HepG2 (cell line): ENCODE results near the gene CTNNBL1. TPM values are rescaled to one million over a fixed set of nuclear protein-coding genes. Genes with fewer than 3 reads are reported as not detected.
"Not testable (repeated sequence)": the region's sequence is repeated elsewhere in the genome, so short reads cannot be mapped to it uniquely, and the experiment has no call there.

Source experiments
- ATAC-seq: fragments of 200-7000 bp; cut with Tn5 transposase; 3 replicates; pipeline ENCODE4 v1.9.1; 2020; ENCODE audit warnings: mild to moderate bottlenecking, moderate library complexity
- BruUV-seq: library from RNA; stranded (reverse); fragments of 400-500 nt; replicated peaks from 2 replicates; lab custom pipeline; 2021; lab: Mats Ljungman, UMichigan
- CTCF ChIA-PET: fragments of 300-600 bp; formaldehyde crosslinking; extraction: SDS; loops from one replicate; lab custom pipeline; 2021; ENCODE audit warnings: low total read pairs, inconsistent platforms, low intra/inter-chr PET ratio; lab: Yijun Ruan, JAX
- POLR2A ChIA-PET: fragments of 350-600 bp; sonication (Branson Sonifier 250); formaldehyde crosslinking; loops from one replicate; lab custom pipeline; 2020; ENCODE audit warnings: antibody characterized with exemption, inconsistent platforms; lab: Yijun Ruan, JAX
- DNase-seq: peaks from one replicate; pipeline ENCODE4 v3.0.0-alpha.2; 2015; ENCODE audit warnings: low spot score
- FAIRE-seq: peaks from 3 replicates; lab custom pipeline; 2011; peaks lifted over from hg19 to GRCh38; lab: Jason Lieb, UNC
- H2AFZ ChIP-seq: one replicate; pipeline ENCODE4 v1.6.1; 2011; ENCODE audit warnings: low read length, inconsistent platforms
- H3K27ac ChIP-seq: fragments of 300-600 bp; 3 replicates; pipeline ENCODE4 v1.8.0; 2011; ENCODE audit warnings: mixed run types, mild to moderate bottlenecking, mixed read lengths, low read length, inconsistent platforms; ENCODE audit not compliant: insufficient read depth; ENCODE audit errors: extremely low read length
- H3K27me3 ChIP-seq, 2 experiments: fragments of 200-600 bp in 1 of 2; 2 replicates in 1 of 2; 3 replicates in 1 of 2; pipeline versions ENCODE4 v1.6.0 to v1.8.0; 2011; ENCODE audit warnings: low read length in 2 of 2, mild to moderate bottlenecking in 2 of 2, moderate library complexity in 2 of 2, inconsistent platforms in 1 of 2; ENCODE audit not compliant: insufficient read depth in 2 of 2, control insufficient read depth in 1 of 2
- H3K36me3 ChIP-seq, 2 experiments: fragments of 200-600 bp in 1 of 2; replicated peaks in 1 of 2; 2 replicates in 1 of 2; 3 replicates in 1 of 2; pipeline versions ENCODE4 v1.5.1 to v1.8.0; 2011; ENCODE audit warnings: low read length in 2 of 2, inconsistent platforms in 1 of 2; ENCODE audit not compliant: insufficient read depth in 2 of 2, control insufficient read depth in 1 of 2
- H3K4me1 ChIP-seq: 2 replicates; pipeline ENCODE4 v1.5.1; 2012; ENCODE audit warnings: low read length, inconsistent platforms; ENCODE audit not compliant: insufficient read depth
- H3K4me2 ChIP-seq: 2 replicates; pipeline ENCODE4 v1.6.0; 2011; ENCODE audit warnings: low read depth, low read length, inconsistent platforms
- H3K4me3 ChIP-seq, 3 experiments: fragments of 200-600 bp in 1 of 3; sonication (generic), shearing (Covaris generic) in 1 of 3; replicated peaks in 1 of 3; 2 replicates each; pipeline ENCODE4 v1.5.1; 2011 to 2016; ENCODE audit warnings: low read length in 3 of 3, inconsistent platforms in 2 of 3, low read depth in 2 of 3, mild to moderate bottlenecking in 2 of 3, control low read depth in 1 of 3, mixed read lengths in 1 of 3; ENCODE audit not compliant: insufficient read depth in 1 of 3
- H3K79me2 ChIP-seq: one replicate; pipeline ENCODE4 v1.6.1; 2011; ENCODE audit warnings: low read length, inconsistent platforms; ENCODE audit not compliant: insufficient read depth
- H3K9ac ChIP-seq: 2 replicates; pipeline ENCODE4 v1.6.0; 2011; ENCODE audit warnings: mild to moderate bottlenecking, low read depth, low read length, inconsistent platforms; ENCODE audit not compliant: insufficient read depth
- H3K9me3 ChIP-seq: 2 replicates; pipeline ENCODE4 v1.5.1; 2012; ENCODE audit warnings: mild to moderate bottlenecking, low read length
- H4K20me1 ChIP-seq: 2 replicates; pipeline ENCODE4 v1.6.0; 2011; ENCODE audit warnings: inconsistent platforms, mild to moderate bottlenecking, low read length, moderate library complexity; ENCODE audit not compliant: insufficient read depth
- BATF2 ChIP-seq: sonication (generic); formaldehyde crosslinking; IDR thresholded peaks from 2 replicates; pipeline ENCODE4 v1.8.0; 2022; ENCODE audit warnings: mild to moderate bottlenecking, missing genetic modification reagents, moderate library complexity
- MIER2 ChIP-seq: IDR thresholded peaks from 2 replicates; pipeline ENCODE4 v1.6.1; 2016; ENCODE audit warnings: missing biosample characterization, missing genetic modification reagents
- MXI1 ChIP-seq: IDR thresholded peaks from 3 replicates; pipeline ENCODE4 v1.6.1; 2012; ENCODE audit warnings: low read depth, low read length, inconsistent platforms, borderline replicate concordance
- MYC ChIP-seq: sonication (generic); formaldehyde crosslinking; IDR thresholded peaks from 2 replicates; pipeline ENCODE4 v1.9.0; 2021; ENCODE audit warnings: missing genetic modification reagents, borderline replicate concordance
- NFIB ChIP-seq: sonication (generic); formaldehyde crosslinking; IDR thresholded peaks from 2 replicates; pipeline ENCODE4 v1.9.0; 2021; ENCODE audit warnings: missing genetic modification reagents, mild to moderate bottlenecking, borderline replicate concordance
- REST ChIP-seq, 2 experiments: IDR thresholded peaks; 2 replicates each; pipeline ENCODE4 v1.6.1; 2011 to 2012; ENCODE audit warnings: low read length in 2 of 2, borderline replicate concordance in 1 of 2, low read depth in 1 of 2, mild to moderate bottlenecking in 1 of 2, moderate library complexity in 1 of 2
- SALL1 ChIP-seq: sonication (generic); formaldehyde crosslinking; IDR thresholded peaks from 2 replicates; pipeline ENCODE4 v1.8.0; 2022; ENCODE audit warnings: mild to moderate bottlenecking, missing genetic modification reagents
- ZNF143 ChIP-seq: sonication (generic); formaldehyde crosslinking; IDR thresholded peaks from 2 replicates; pipeline ENCODE4 v1.4.0; 2020; ENCODE audit warnings: missing genetic modification reagents
- ZNF546 ChIP-seq: sonication (generic); formaldehyde crosslinking; conservative IDR thresholded peaks from 2 replicates; pipeline ENCODE4 v1.8.1; 2023; ENCODE audit warnings: mild to moderate bottlenecking, missing genetic modification reagents
- WGBS: methylation state at CpG from one replicate; pipeline ENCODE4 v1.1.6; 2017; ENCODE audit warnings: low lambda C conversion rate; 5-methylcytosine and 5-hydroxymethylcytosine counted together
- in situ Hi-C: cut with HindIII; loops from 2 replicates; pipeline ENCODE4 v1.10.0; 2017; ENCODE audit warnings: low pct_unique_long_range_greater_than_20kb; ENCODE audit not compliant: extremely low pct_ligation_motif_present
- intact Hi-C: fragments of 100-400 bp; cut with micrococcal nuclease; formaldehyde crosslinking; loops from one replicate; pipeline ENCODE4 v1.10.0; 2022; ENCODE audit not compliant: unreplicated experiment
- polyA plus RNA-seq, 8 experiments: library from polyadenylated mRNA; depleted of rRNA in 3 of 8; stranded (reverse) in 7 of 8; unstranded in 1 of 8; fragments of >200 nt; fragmentation: Illumina TruSeq in 4 of 8; extraction: Trizol in 4 of 8; gene quantifications; 2 replicates each; pipeline versions ENCODE4 v1.2.1 to v1.2.3, GENCODE V29; 2011 to 2016; ENCODE audit warnings: low read depth in 4 of 8, missing spikeins in 1 of 8, mixed read lengths in 1 of 8; ENCODE audit not compliant: insufficient read depth in 1 of 8
- total RNA-seq, 5 experiments: library from RNA; depleted of rRNA; stranded (reverse); fragments of >200 nt; fragmentation: Illumina TruSeq; extraction: Trizol; gene quantifications; 2 replicates each; pipeline ENCODE4 v1.2.3, GENCODE V29; 2016; ENCODE audit warnings: low read depth in 1 of 5

Gene CTNNBL1
- total and polyA plus RNA-seq, 2 of the 13 experiments (the other 11 are each of a cell fraction or from before 2014, with no cell fraction given): 49.3 to 94.6 TPM

GRCh38 chr20:37681384-37682112 lies 12.3 kb upstream of the CTNNBL1 start:
- DNase-seq: no peak
- Histone ChIP-seq H3K27me3 (peaks cover under 1 to 1% of the 10 kb centered on the region in 2 experiments; a peak in 1 of 5 replicates), H3K9me3 (no peaks in the 10 kb centered on the region), H3K4me3 (no peak overlapping the region), H3K36me3 (no peaks in the 10 kb centered on the region), H3K9ac (no peak overlapping the region), H3K4me2 (no peak overlapping the region), H3K79me2 (no peaks in the 10 kb centered on the region), H2AFZ (no peak overlapping the region), H4K20me1 (no peaks in the 10 kb centered on the region), H3K27ac (no peak overlapping the region), H3K4me1 (peaks cover 41% of the 10 kb centered on the region)
- BruUV-seq: no TSS peak
- intact Hi-C loops: no loop called here
- TF ChIP-seq MIER2 (CRISPR knock-in tag): peak; percentile 92
- no peak for TF ChIP-seq ZNF143 (CRISPR knock-in tag)
- no peak for TF ChIP-seq ZNF546 (CRISPR knock-in tag)
- no peak for TF ChIP-seq MXI1
- peak; percentile 56 to 92 for TF ChIP-seq REST (IDR thresholded peaks at IDR 0.05; ENCODE audit: borderline replicate concordance in 1 of 2, low read depth in 1 of 2, low read length in 2 of 2)
- TF ChIP-seq BATF2 (CRISPR knock-in tag): no peak
- 0 out of 2 replicates have a peak, but pooled peaks have one; percentile 90 for TF ChIP-seq NFIB (CRISPR knock-in tag)
- TF ChIP-seq MYC (CRISPR knock-in tag): no peak
- TF ChIP-seq SALL1 (CRISPR knock-in tag): 0 out of 2 replicates have a peak, but pooled peaks have one; percentile 23
- CTCF ChIA-PET: no interaction called here
- in situ Hi-C loops: no loop called here
- POLR2A ChIA-PET: interaction anchor here (0.8 to 1.4 kb wide), 2 partner anchors 13 to 502 kb away, joined by 3 to 4 read pairs; partner anchors contain the start of genes MROH8 and RPN2
- WGBS: 53% methylated on average over 10 of the region's 10 CpGs
- peak; percentile 25 for ATAC-seq
- FAIRE-seq: no peak

GRCh38 chr20:37683146-37683545 lies 10.7 kb upstream of the CTNNBL1 start:
- not testable (repeated sequence) for H2AFZ ChIP-seq

More at GRCh38 chr20:37683146-37683545, 10.7 kb upstream of the CTNNBL1 start:
- CTCF ChIA-PET, ATAC-seq, POLR2A ChIA-PET, H3K27ac ChIP-seq, intact Hi-C loops, H3K4me3 ChIP-seq, H3K27me3 ChIP-seq, H3K9ac ChIP-seq, H3K4me2 ChIP-seq, H3K36me3 ChIP-seq, in situ Hi-C loops, FAIRE-seq, H4K20me1 ChIP-seq, H3K9me3 ChIP-seq, BruUV-seq, H3K79me2 ChIP-seq, DNase-seq: not testable (repeated sequence)
- H3K4me1 ChIP-seq: peaks cover 25% of the 10 kb centered on the region
- WGBS: 58% methylated on average over 9 of the region's 9 CpGs
